ENCODE measurements around the gene CD63. TPM values are rescaled to one million over a fixed set of nuclear protein-coding genes. Genes with fewer than 3 reads are reported as not detected.

Gene CD63
- total RNA-seq, 2 experiments from 2014 or later, result 190 to 193 TPM

GRCh38 chr12:55684761-55685370 lies 43.9 kb downstream of the CD63 start:
- ChIA-PET POLR2A (no interaction called here), CTCF (no interaction called here)

GRCh38 chr12:55683676-55684075 lies 45.1 kb downstream of the CD63 start:
- CTCF ChIA-PET, result interaction anchor here (0.9 kb wide), 1 partner anchor 27 kb away, joined by 4 read pairs; no protein-coding TSS in a partner anchor
- POLR2A ChIA-PET, result no interaction called here

GRCh38 chr12:55682087-55682796 lies 46.6 kb downstream of the CD63 start:
- ChIA-PET POLR2A (interaction anchor here (0.7 kb wide), 1 partner anchor 710 kb away, joined by 6 read pairs; no protein-coding TSS in a partner anchor), CTCF (interaction anchor here (0.8 kb wide), 1 partner anchor 24 kb away, joined by 3 read pairs; no protein-coding TSS in a partner anchor)

- POLR2A ChIA-PET, result interaction anchor here (0.7 kb wide), 1 partner anchor 710 kb away, joined by 6 read pairs; no protein-coding TSS in a partner anchor
- CTCF ChIA-PET, result interaction anchor here (0.8 to 1.0 kb wide), 3 partner anchors 25 to 56 kb away, joined by 3 to 4 read pairs (median 3); no protein-coding TSS in a partner anchor
Observed at GRCh38 chr12:55681142-55682077, 47.4 kb downstream of the CD63 start.

GRCh38 chr12:55679691-55680090 lies 49.1 kb downstream of the CD63 start:
- POLR2A ChIA-PET, result no interaction called here
- CTCF ChIA-PET, result no interaction called here

GRCh38 chr12:55676707-55677106 lies 52.1 kb downstream of the CD63 start:
- ChIA-PET CTCF (interaction anchor here (1.2 kb wide), 1 partner anchor 20 kb away, joined by 4 read pairs; no protein-coding TSS in a partner anchor), POLR2A (no interaction called here)

DNA sequence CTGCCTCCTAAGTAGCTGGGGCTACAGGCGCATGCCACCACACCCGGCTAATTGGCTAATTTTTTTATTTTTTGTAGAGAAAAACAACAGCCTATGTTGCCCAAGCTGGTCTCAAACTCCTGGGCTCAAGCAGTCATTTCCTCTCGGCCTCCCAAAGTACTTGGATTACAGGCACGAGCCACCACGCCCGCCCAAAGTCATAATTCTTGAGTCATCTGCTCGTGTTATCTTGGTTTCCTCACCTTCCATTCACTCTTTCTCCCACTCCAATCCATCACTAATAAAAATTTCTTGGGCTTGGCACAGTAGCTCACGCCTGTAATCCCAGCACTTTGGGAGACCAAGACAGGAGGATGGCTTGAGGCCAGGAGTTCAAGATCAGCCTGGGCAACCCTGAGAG lies 53.1 kb downstream of the CD63 start:
- ChIA-PET CTCF (interaction anchor here (1.2 to 1.5 kb wide), 2 partner anchors 19 to 487 kb away, joined by 3 to 4 read pairs; no protein-coding TSS in a partner anchor), POLR2A (no interaction called here)

Other genes starting within 250 kb of the CD63 start
- gene OR6C68, start 236.6 kb downstream of the CD63 start, total RNA-seq, result not detected
- not detected for gene OR6C4, start 179.4 kb downstream of the CD63 start, total RNA-seq
- gene OR2AP1, start 156.5 kb downstream of the CD63 start, total RNA-seq, result not detected
- gene OR10P1, start 92.1 kb downstream of the CD63 start, total RNA-seq, result not detected
- gene ITGA7, start 21.1 kb downstream of the CD63 start, total RNA-seq, result 1 to 10 TPM; 3.6 to 4.1 TPM
- gene BLOC1S1, start 13.0 kb downstream of the CD63 start, total RNA-seq, result 10 to 100 TPM; 89.9 to 93.6 TPM
- gene RDH5, start 8.6 kb downstream of the CD63 start, total RNA-seq, result 1 to 10 TPM; 4.9 to 5.2 TPM
- gene GDF11, start 14.1 kb upstream of the CD63 start, total RNA-seq, result 10 to 100 TPM; 13.6 to 13.7 TPM
- gene SARNP, start 88.7 kb upstream of the CD63 start, total RNA-seq, result 10 to 100 TPM; 92.5 to 94.3 TPM
- gene ORMDL2, start 89.0 kb upstream of the CD63 start, total RNA-seq, result 10 to 100 TPM; 39.6 to 41.0 TPM
- 10 to 100 TPM; 37.6 to 38.9 TPM for gene DNAJC14, start 100.6 kb upstream of the CD63 start, total RNA-seq
- not detected for gene MMP19, start 113.9 kb upstream of the CD63 start, total RNA-seq
- gene PYM1, start 198.9 kb upstream of the CD63 start, total RNA-seq, result 10 to 100 TPM; 34.8 to 36.2 TPM
- 100 to 1,000 TPM; 199 to 219 TPM for gene DGKA, start 202.2 kb upstream of the CD63 start, total RNA-seq
- gene PMEL, start 237.0 kb upstream of the CD63 start, total RNA-seq, result under 1 TPM; 0.46 to 0.50 TPM
- 100 to 1,000 TPM; 124 to 133 TPM for gene CDK2, start 237.8 kb upstream of the CD63 start, total RNA-seq
- 10 to 100 TPM; 27.5 to 32.4 TPM for gene RAB5B, start 245.1 kb upstream of the CD63 start, total RNA-seq

All from activated CD8-positive, alpha-beta memory T cell treated with anti-CD3 and anti-CD28 coated beads for 36 hours (primary cell).